Measurements from ENCODE around the gene EPC1. TPM values are rescaled to one million over a fixed set of nuclear protein-coding genes. Genes with fewer than 3 reads are reported as not detected.
"Not testable (repeated sequence)": the region's sequence is repeated elsewhere in the genome, so short reads cannot be mapped to it uniquely, and the experiment has no call there.

EPC1 gene
- total RNA-seq, 2 experiments from 2014 or later = 40.9 to 48.8 TPM

DNA sequence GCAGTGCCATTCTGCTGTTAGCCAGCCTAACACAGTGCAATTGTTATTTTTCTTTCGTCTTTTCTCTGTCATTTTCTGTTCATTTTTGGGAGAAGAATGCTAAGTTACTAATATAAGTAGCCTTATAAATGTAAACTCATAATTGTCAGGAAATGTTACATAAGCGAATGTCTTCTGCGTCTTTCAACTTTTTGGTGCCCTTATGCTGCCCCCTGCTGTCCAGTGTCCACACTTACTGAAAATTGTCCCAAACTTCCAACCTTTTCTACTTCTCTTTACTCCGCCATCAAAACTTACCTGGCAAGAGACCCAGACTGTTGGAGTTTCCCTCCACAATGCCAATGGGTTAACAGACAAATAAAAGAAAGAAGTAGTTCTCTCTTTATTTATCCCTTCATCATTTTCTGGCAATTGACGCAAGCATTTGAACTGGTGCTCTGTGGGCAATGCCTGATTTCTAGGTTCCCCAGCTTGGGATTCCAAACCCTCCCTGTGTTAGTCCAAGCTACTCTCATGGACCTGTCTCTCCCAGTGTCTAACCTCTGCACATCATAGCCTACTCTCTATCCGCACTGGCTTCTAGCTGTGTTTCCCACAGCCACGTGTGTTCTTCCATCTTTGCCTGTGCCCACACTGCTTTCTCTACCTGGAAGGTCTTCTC is 21.0 kb upstream of the EPC1 start:
- peaks cover 84% of the 10 kb centered on the region; the same call in 1 of the 2 replicates for H3K79me2 ChIP-seq (ENCODE audit: insufficient read depth, low read depth, low read length)
- H3K27ac ChIP-seq (ENCODE audit: low read depth, low read length, poor library complexity, severe bottlenecking) = no peak overlapping the region
- TF ChIP-seq, protein P1, sequence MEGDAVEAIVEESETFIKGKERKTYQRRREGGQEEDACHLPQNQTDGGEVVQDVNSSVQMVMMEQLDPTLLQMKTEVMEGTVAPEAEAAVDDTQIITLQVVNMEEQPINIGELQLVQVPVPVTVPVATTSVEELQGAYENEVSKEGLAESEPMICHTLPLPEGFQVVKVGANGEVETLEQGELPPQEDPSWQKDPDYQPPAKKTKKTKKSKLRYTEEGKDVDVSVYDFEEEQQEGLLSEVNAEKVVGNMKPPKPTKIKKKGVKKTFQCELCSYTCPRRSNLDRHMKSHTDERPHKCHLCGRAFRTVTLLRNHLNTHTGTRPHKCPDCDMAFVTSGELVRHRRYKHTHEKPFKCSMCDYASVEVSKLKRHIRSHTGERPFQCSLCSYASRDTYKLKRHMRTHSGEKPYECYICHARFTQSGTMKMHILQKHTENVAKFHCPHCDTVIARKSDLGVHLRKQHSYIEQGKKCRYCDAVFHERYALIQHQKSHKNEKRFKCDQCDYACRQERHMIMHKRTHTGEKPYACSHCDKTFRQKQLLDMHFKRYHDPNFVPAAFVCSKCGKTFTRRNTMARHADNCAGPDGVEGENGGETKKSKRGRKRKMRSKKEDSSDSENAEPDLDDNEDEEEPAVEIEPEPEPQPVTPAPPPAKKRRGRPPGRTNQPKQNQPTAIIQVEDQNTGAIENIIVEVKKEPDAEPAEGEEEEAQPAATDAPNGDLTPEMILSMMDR (conservative IDR thresholded peaks at IDR 0.05; ENCODE audit: low read length) = peak; percentile 93
- no peak for TF ChIP-seq EZH2phosphoT487 (IDR thresholded peaks at IDR 0.05; ENCODE audit: borderline replicate concordance, low read depth, low read length)
- H4K20me1 ChIP-seq (ENCODE audit: insufficient read depth, low read length) = no peaks in the 10 kb centered on the region
- BruUV-seq (replicated peaks) = no TSS peak
- no peak overlapping the region for H2AFZ ChIP-seq (ENCODE audit: low read length)
- peak overlapping the region; percentile 47 for H3K4me2 ChIP-seq (ENCODE audit: low read length)
- H3K36me3 ChIP-seq (ENCODE audit: insufficient read depth, low read length) = peaks cover 17% of the 10 kb centered on the region
- peaks cover 11% of the 10 kb centered on the region for H3K4me1 ChIP-seq (ENCODE audit: insufficient read depth, low read length, poor library complexity, severe bottlenecking)
- no peaks in the 10 kb centered on the region for H3K9me3 ChIP-seq (ENCODE audit: low read length)
- POLR2A ChIA-PET = interaction anchor here (0.6 to 1.4 kb wide), 4 partner anchors 10 to 171 kb away, joined by 3 to 6 read pairs (median 4); no protein-coding TSS in a partner anchor
- H3K4me3 ChIP-seq (ENCODE audit: low read depth, low read length, poor library complexity, severe bottlenecking) = no peak overlapping the region
- CTCF ChIA-PET (ENCODE audit: unreplicated experiment) = interaction anchor here (1.0 kb wide), 1 partner anchor 112 kb away, joined by 3 read pairs; no protein-coding TSS in a partner anchor
- peak; percentile 72 for DNase-seq (ENCODE audit: low spot score)
- no peaks in the 10 kb centered on the region for H3K9me2 ChIP-seq (ENCODE audit: insufficient read depth, low read length)
- intact Hi-C loops (cut with micrococcal nuclease; ENCODE audit: unreplicated experiment) = loop anchor here (1.0 kb wide), 3 partner anchors 22 to 177 kb away; no protein-coding TSS in a partner anchor

DNA sequence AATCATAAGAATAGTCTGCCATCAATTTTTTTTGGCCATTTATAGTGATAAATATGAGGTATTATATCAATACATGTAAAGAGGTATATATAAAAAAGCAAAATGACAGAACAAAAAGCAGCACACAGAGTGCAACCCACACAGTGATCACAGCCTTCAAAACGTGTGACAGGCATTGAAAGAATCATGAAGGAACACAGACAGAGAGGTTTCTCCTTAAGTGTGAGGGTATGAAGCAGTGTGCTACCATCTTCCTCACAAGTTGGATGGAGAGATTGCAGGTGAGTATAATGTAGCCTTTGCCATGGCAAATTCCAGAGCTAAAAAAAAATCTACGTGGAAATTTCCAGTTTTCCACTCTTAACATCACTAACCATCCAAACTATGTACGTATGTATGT is 19.6 kb upstream of the EPC1 start:
- Histone ChIP-seq H3K79me2 (ENCODE audit: insufficient read depth, low read depth, low read length) (peaks cover 72% of the 10 kb centered on the region; the same call in 1 of the 2 replicates), H3K4me1 (ENCODE audit: insufficient read depth, low read length, poor library complexity, severe bottlenecking) (peaks cover 14% of the 10 kb centered on the region), H3K4me3 (ENCODE audit: low read depth, low read length, poor library complexity, severe bottlenecking) (no peak overlapping the region), H4K20me1 (ENCODE audit: insufficient read depth, low read length) (no peaks in the 10 kb centered on the region), H3K9me3 (ENCODE audit: low read length) (no peaks in the 10 kb centered on the region), H2AFZ (ENCODE audit: low read length) (no peak overlapping the region), H3K36me3 (ENCODE audit: insufficient read depth, low read length) (peaks cover 10% of the 10 kb centered on the region), H3K4me2 (ENCODE audit: low read length) (no peak overlapping the region), H3K27ac (ENCODE audit: low read depth, low read length, poor library complexity, severe bottlenecking) (no peak overlapping the region), H3K9me2 (ENCODE audit: insufficient read depth, low read length) (no peaks in the 10 kb centered on the region)
- ChIA-PET POLR2A (interaction anchor here (0.7 to 1.0 kb wide), 3 partner anchors 13 to 154 kb away, joined by 3 to 4 read pairs (median 3); no protein-coding TSS in a partner anchor), CTCF (ENCODE audit: unreplicated experiment) (interaction anchor here (1.0 kb wide), 1 partner anchor 110 kb away, joined by 3 read pairs; no protein-coding TSS in a partner anchor)
- DNase-seq (ENCODE audit: low spot score) = no peak
- TF ChIP-seq, protein P1 (conservative IDR thresholded peaks at IDR 0.05; ENCODE audit: low read length) = no peak
- TF ChIP-seq EZH2phosphoT487 (IDR thresholded peaks at IDR 0.05; ENCODE audit: borderline replicate concordance, low read depth, low read length) = no peak
- intact Hi-C loops (cut with micrococcal nuclease; ENCODE audit: unreplicated experiment) = no loop called here
- BruUV-seq (replicated peaks) = no TSS peak

DNA sequence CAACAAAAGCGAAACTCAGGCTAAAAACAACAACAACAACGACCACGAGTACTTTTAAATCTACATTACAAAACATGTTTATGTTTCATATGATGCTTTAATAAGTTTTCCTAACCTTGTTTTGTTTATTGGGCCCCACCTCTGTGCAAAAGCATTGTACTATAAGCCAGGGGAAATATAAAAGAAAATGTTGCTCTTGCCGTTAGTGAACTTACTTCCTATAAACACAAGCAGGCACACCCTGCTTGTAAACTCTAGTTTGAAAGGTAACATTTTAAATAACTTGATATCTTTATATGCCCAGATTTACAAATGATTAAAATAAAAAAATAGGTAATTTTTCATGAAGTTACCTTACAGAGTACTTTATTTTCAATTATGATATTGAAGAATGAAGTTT is 19.2 kb upstream of the EPC1 start:
- CTCF ChIA-PET (ENCODE audit: unreplicated experiment) = no interaction called here
- Histone ChIP-seq H2AFZ (ENCODE audit: low read length) (no peak overlapping the region), H3K9me2 (ENCODE audit: insufficient read depth, low read length) (no peaks in the 10 kb centered on the region), H4K20me1 (ENCODE audit: insufficient read depth, low read length) (no peaks in the 10 kb centered on the region), H3K36me3 (ENCODE audit: insufficient read depth, low read length) (peaks cover 6% of the 10 kb centered on the region), H3K4me1 (ENCODE audit: insufficient read depth, low read length, poor library complexity, severe bottlenecking) (peaks cover 14% of the 10 kb centered on the region), H3K27ac (ENCODE audit: low read depth, low read length, poor library complexity, severe bottlenecking) (no peak overlapping the region), H3K4me2 (ENCODE audit: low read length) (no peak overlapping the region), H3K4me3 (ENCODE audit: low read depth, low read length, poor library complexity, severe bottlenecking) (no peak overlapping the region), H3K9me3 (ENCODE audit: low read length) (no peaks in the 10 kb centered on the region), H3K79me2 (ENCODE audit: insufficient read depth, low read depth, low read length) (peaks cover 69% of the 10 kb centered on the region; the same call in 1 of the 2 replicates)
- POLR2A ChIA-PET = no interaction called here
- DNase-seq (ENCODE audit: low spot score) = no peak
- no peak for TF ChIP-seq EZH2phosphoT487 (IDR thresholded peaks at IDR 0.05; ENCODE audit: borderline replicate concordance, low read depth, low read length)
- TF ChIP-seq, protein P1 (conservative IDR thresholded peaks at IDR 0.05; ENCODE audit: low read length) = no peak
- BruUV-seq (replicated peaks) = no TSS peak
- intact Hi-C loops (cut with micrococcal nuclease; ENCODE audit: unreplicated experiment) = no loop called here

DNA sequence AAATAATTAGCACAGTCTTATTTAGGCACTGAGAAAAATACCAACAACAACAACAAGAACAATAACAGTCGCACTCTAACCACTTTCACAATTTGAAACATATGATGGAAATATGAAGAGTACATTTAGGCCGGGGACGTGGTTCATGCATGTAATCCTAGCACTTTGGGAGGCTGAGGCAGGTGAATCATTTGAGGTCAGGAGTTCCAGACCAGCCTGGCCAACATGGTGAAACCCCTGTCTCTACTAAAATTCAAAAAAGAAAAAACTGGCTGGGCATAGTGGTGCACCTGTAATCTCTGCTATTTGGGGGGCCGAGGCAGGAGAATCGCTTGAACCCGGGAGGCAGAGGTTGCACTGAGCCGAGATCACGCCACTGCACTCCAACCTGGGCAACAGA is 18.4 kb upstream of the EPC1 start:
- DNase-seq (ENCODE audit: low spot score); H4K20me1 ChIP-seq (ENCODE audit: insufficient read depth, low read length); H2AFZ ChIP-seq (ENCODE audit: low read length); H3K36me3 ChIP-seq (ENCODE audit: insufficient read depth, low read length); intact Hi-C loops (cut with micrococcal nuclease; ENCODE audit: unreplicated experiment); H3K9me2 ChIP-seq (ENCODE audit: insufficient read depth, low read length); CTCF ChIA-PET (ENCODE audit: unreplicated experiment); H3K4me2 ChIP-seq (ENCODE audit: low read length); H3K4me3 ChIP-seq (ENCODE audit: low read depth, low read length, poor library complexity, severe bottlenecking); H3K27ac ChIP-seq (ENCODE audit: low read depth, low read length, poor library complexity, severe bottlenecking); BruUV-seq (replicated peaks); H3K9me3 ChIP-seq (ENCODE audit: low read length): not testable (repeated sequence)
- POLR2A ChIA-PET = interaction anchor here (0.6 to 4.4 kb wide), 3 partner anchors 12 to 300 kb away, joined by 3 to 22 read pairs (median 4); no protein-coding TSS in a partner anchor
- Histone ChIP-seq H3K79me2 (ENCODE audit: insufficient read depth, low read depth, low read length) (peaks cover 62% of the 10 kb centered on the region; the same call in 1 of the 2 replicates), H3K4me1 (ENCODE audit: insufficient read depth, low read length, poor library complexity, severe bottlenecking) (peaks cover 14% of the 10 kb centered on the region)

Measured in OCI-LY7 (cell line).